ENCODE measurements around the gene RBCK1. TPM values are rescaled to one million over a fixed set of nuclear protein-coding genes. Genes with fewer than 3 reads are reported as not detected.

RBCK1 gene
- total and polyA plus RNA-seq, 10 donors: 78.6 to 152 (median 102) TPM

DNA sequence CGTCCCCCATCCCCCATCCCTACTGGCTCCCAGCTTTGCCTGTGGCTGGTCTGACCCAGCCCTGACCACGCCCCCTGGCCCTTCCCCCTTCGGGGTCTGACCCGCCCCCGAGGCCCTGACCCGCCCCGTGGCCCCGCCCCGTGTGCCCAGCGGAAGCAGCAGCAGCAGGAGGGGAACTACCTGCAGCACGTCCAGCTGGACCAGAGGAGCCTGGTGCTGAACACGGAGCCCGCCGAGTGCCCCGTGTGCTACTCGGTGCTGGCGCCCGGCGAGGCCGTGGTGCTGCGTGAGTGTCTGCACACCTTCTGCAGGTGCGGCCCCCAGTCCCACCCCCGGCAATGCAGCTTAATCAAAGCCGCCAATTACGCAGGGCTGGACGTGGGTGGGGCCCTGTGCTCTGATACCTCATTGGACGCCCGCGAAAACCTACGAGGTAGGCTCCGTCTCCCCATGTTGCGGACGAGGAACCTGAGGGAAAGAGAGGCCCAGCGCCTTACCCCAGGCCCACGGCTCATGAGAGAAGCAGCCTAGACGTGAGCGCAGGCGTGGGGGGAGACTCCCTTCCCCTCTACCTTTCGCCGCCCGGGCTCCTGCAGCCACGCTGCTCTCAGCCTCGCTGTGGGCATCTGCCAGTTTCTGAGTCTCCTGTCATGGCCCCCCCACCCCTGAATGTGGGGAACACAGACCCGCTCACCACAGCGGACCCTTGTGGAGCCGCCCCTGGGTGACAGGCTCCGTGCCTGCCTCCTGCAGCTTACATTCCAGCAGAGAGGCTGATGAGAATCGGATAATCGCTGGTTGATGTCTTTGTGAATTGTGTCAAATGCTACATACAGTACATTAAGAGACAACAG, 12.8 kb downstream of the RBCK1 start:
- Histone ChIP-seq H3K4me1 (peaks cover 0 to 33% (median 20%) of the 10 kb centered on the region in 6 donors), H3K4me3 (no peak overlapping the region), H3K36me3 (peaks cover 2 to 97% (median 71%) of the 10 kb centered on the region in 6 donors), H3K9me3 (no peaks in the 10 kb centered on the region), H3K27me3 (replicated peaks in 1 of 7) (no peaks in the 10 kb centered on the region), H3K27ac (no peak overlapping the region)
- TF ChIP-seq, protein P1, sequence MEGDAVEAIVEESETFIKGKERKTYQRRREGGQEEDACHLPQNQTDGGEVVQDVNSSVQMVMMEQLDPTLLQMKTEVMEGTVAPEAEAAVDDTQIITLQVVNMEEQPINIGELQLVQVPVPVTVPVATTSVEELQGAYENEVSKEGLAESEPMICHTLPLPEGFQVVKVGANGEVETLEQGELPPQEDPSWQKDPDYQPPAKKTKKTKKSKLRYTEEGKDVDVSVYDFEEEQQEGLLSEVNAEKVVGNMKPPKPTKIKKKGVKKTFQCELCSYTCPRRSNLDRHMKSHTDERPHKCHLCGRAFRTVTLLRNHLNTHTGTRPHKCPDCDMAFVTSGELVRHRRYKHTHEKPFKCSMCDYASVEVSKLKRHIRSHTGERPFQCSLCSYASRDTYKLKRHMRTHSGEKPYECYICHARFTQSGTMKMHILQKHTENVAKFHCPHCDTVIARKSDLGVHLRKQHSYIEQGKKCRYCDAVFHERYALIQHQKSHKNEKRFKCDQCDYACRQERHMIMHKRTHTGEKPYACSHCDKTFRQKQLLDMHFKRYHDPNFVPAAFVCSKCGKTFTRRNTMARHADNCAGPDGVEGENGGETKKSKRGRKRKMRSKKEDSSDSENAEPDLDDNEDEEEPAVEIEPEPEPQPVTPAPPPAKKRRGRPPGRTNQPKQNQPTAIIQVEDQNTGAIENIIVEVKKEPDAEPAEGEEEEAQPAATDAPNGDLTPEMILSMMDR (IDR thresholded peaks at IDR 0.05 in 8 of 11, conservative IDR thresholded peaks at IDR 0.05 in 3 of 11): no peak
- TF ChIP-seq POLR2AphosphoS5 (IDR thresholded peaks at IDR 0.05): peak in 2 of 3 donors; percentile 21 to 38
- peak; percentile 86 for DNase-seq
- WGBS, 5 donors: 84 to 92% (median 91%) methylated on average over 26 to 48 of the region's 49 CpGs
- intact Hi-C loops (cut with DNase I; ENCODE audit: low total_unique reads): no loop called here

DNA sequence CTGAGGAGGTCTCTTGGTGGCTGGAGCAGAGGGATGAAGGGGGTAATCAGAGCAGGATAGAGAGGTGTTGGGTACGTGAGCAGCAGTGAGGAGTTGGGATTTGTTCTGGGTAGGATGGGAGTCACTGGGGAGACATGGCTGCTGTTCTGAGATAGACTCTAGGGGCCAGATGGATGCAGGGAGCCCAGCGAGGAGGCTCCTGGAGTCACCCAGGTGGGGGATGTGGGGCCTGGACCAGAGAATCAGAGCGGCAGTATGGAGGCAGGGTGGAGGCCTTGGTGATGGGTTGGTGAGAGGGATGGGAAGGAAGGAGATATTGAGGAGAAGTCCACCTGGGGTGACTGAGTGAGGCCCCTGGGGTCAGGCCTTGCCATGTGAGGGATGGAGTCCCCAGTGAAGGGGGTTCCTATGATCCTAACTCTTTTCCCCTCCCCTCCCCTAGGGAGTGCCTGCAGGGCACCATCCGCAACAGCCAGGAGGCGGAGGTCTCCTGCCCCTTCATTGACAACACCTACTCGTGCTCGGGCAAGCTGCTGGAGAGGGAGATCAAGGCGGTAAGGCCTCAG, 13.7 kb downstream of the RBCK1 start:
- no peaks in the 10 kb centered on the region for H3K9me3 ChIP-seq
- TF ChIP-seq POLR2A (IDR thresholded peaks at IDR 0.05) (no peak), POLR2AphosphoS5 (IDR thresholded peaks at IDR 0.05) (no peak)
- intact Hi-C loops (cut with DNase I; ENCODE audit: low total_unique reads): no loop called here
- H3K27me3 ChIP-seq (replicated peaks in 1 of 7): no peaks in the 10 kb centered on the region
- DNase-seq: peak; percentile 43
- no peak overlapping the region for H3K4me3 ChIP-seq
- 95 to 99% (median 98%) methylated on average over 8 of the region's 8 CpGs for WGBS, 5 donors
- peaks cover 0 to 25% (median 13%) of the 10 kb centered on the region in 6 donors for H3K4me1 ChIP-seq
- peaks cover 2 to 97% (median 69%) of the 10 kb centered on the region in 6 donors for H3K36me3 ChIP-seq
- H3K27ac ChIP-seq: no peak overlapping the region

DNA sequence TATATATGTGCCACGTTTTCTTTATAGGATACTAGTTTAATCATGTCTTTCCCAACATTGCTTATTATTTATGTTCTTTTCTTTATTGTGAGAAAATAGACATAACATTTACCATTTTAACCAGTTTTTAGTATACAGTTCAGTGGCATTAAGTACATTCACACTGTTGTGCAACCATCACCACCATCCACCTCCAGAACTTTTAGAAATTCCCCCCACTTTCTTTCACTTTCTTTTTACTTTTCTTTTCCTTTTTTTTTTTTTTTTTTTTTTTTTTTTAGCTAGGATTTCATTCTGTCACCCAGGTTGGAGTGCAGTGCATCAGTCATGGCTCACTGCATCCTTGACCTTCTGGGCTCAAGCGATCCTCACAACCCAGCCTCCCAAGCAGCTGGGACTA, 18.5 kb downstream of the RBCK1 start:
- TF ChIP-seq POLR2AphosphoS5 (IDR thresholded peaks at IDR 0.05) (no peak), POLR2A (IDR thresholded peaks at IDR 0.05) (no peak)
- TF ChIP-seq, protein P1 (IDR thresholded peaks at IDR 0.05 in 8 of 11, conservative IDR thresholded peaks at IDR 0.05 in 3 of 11): no peak
- intact Hi-C loops (cut with DNase I; ENCODE audit: low total_unique reads): no loop called here
- 92 to 98% (median 98%) methylated on average over 2 of the region's 2 CpGs for WGBS, 5 donors

DNA sequence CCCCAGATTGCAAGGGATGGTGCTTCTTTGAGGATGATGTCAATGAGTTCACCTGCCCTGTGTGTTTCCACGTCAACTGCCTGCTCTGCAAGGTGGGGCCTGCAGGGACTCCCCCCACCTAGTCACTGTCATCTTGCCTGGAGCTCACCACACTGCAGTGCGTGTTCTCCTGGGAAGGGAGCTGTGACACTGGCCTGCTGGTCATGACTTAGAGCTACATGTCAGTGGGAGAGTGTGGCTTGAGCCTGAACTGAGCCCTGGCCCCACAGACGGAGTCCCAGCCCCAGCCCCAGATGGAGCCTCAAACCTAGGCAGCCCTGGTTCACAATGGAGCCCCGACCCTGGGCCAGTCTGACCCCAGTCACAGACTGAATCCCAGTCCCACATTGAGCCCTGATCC, 19.3 kb downstream of the RBCK1 start:
- Histone ChIP-seq H3K9me3 (no peaks in the 10 kb centered on the region), H3K27me3 (replicated peaks in 1 of 7) (no peaks in the 10 kb centered on the region), H3K27ac (no peak overlapping the region), H3K36me3 (peaks cover 0 to 98% (median 77%) of the 10 kb centered on the region in 6 donors), H3K4me1 (peaks cover 0 to 23% (median 8%) of the 10 kb centered on the region in 6 donors), H3K4me3 (no peak overlapping the region)
- DNase-seq: no peak
- WGBS, 5 donors: 86 to 98% (median 90%) methylated on average over 2 to 4 of the region's 4 CpGs
- intact Hi-C loops (cut with DNase I; ENCODE audit: low total_unique reads): no loop called here
- TF ChIP-seq POLR2A (IDR thresholded peaks at IDR 0.05) (no peak), POLR2AphosphoS5 (IDR thresholded peaks at IDR 0.05) (peak in 2 of 3 donors; percentile 31 to 45)

More for the DNA sequence above, 18.5 kb downstream of the RBCK1 start:
- no peaks in the 10 kb centered on the region for H3K27me3 ChIP-seq (replicated peaks in 1 of 7)
- no peak overlapping the region for H3K27ac ChIP-seq
- no peak overlapping the region for H3K4me3 ChIP-seq
- H3K36me3 ChIP-seq: peaks cover 0 to 98% (median 78%) of the 10 kb centered on the region in 6 donors
- DNase-seq: no peak
- H3K9me3 ChIP-seq: no peaks in the 10 kb centered on the region
- H3K4me1 ChIP-seq: peaks cover 0 to 16% (median 8%) of the 10 kb centered on the region in 6 donors
